Dendritic cell treated with granulocyte-macrophage colony-stimulating factor and Interleukin-4, amounts not matched to agents 40 ng/mL and 50 ng/mL, for 4 days (primary cell): ENCODE measurements around the gene C18orf54.
"Not testable (repeated sequence)": the region's sequence is repeated elsewhere in the genome, so short reads cannot be mapped to it uniquely, and the experiment has no call there.

ENCODE experiments used
- H3K27ac Mint-ChIP-seq: one replicate; pipeline ENCODE4 v1.8.0; 2022; ENCODE audit warnings: mild to moderate bottlenecking, mixed read lengths
- H3K27me3 Mint-ChIP-seq: one replicate; pipeline ENCODE4 v1.8.0; 2022; ENCODE audit warnings: mild to moderate bottlenecking, mixed read lengths
- H3K36me3 Mint-ChIP-seq: one replicate; pipeline ENCODE4 v1.8.0; 2022; ENCODE audit warnings: low read depth, mixed read lengths
- H3K4me1 Mint-ChIP-seq: one replicate; pipeline ENCODE4 v1.8.0; 2022; ENCODE audit warnings: low read depth, mixed read lengths
- H3K4me3 Mint-ChIP-seq: one replicate; pipeline ENCODE4 v1.8.0; 2022; ENCODE audit warnings: mild to moderate bottlenecking, moderate library complexity, mixed read lengths
- H3K9me3 Mint-ChIP-seq: one replicate; pipeline ENCODE4 v1.8.0; 2022; ENCODE audit warnings: mixed read lengths
- intact Hi-C: fragments of 100-400 bp; cut with micrococcal nuclease; formaldehyde crosslinking; loops from one replicate; pipeline ENCODE4 v1.15.0; 2022

C18orf54 gene

DNA sequence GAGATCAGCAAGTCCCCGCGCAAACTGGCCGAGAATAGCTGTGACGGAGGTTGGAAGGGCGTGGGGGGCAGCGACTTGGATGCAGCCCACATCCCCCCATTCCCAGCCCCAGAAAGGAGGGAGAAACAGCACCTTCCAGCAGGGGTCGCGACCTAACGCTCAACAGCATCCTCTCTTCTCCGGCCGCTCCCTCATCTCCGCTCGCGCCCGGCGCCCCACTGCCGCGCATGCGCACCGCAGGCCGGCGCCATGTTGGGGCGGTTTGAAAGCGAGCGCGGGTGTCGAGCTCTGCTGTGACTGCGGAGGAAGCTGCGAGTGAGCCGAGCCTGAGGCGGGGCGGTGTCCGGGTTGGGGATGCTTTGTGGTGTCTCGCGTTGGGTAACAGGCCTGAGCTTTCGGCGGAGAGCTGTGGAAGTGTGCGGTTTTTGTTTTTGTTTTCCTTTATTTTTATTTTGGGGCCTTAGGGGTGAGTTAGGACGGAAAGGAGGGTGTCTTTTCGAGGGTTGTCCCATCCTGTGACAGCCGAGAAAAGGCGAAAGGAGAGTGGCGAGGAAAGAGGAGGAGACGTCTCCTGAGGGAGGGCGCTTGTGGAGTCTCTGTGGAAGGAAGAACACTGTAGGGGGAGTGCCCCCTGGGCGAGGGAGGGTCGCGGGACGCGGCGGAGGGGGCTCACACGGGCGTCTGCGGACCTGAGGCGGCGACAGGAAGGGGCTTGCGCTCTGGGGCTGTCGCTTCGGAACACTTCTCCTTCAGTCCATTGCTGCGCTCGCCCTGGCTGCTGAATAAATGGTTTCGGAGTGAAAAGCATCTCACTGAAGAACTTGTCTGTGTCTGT, at the start of gene C18orf54, which contains the start of gene STARD6:
C18orf54 (plus strand) TSS at position 247 of the 835 bp plus-strand sequence. CDS start 2,667 bp downstream, outside the sequence.
STARD6 (minus strand) TSS at position 199 of the 835 bp plus-strand sequence. CDS start 3,285 bp downstream, outside the sequence.
- H3K27me3 Mint-ChIP-seq: peaks cover 6% of the 10 kb centered on the region
- H3K9me3 Mint-ChIP-seq: no peaks in the 10 kb centered on the region
- peak within 1 kb of the TSS; percentile 88 for H3K27ac Mint-ChIP-seq
- peaks cover 9% of the 10 kb centered on the region for H3K36me3 Mint-ChIP-seq
- H3K4me3 Mint-ChIP-seq: peak within 1 kb of the TSS; percentile 99
- intact Hi-C loops: loop anchor here (1.0 to 5.0 kb wide), 2 partner anchors 91 to 134 kb away; partner anchors contain the start of genes MBD2 and POLI
- H3K4me1 Mint-ChIP-seq: peaks cover 16% of the 10 kb centered on the region

- H3K9me3 Mint-ChIP-seq, H3K27ac Mint-ChIP-seq, H3K27me3 Mint-ChIP-seq, H3K4me3 Mint-ChIP-seq, H3K36me3 Mint-ChIP-seq, intact Hi-C loops, H3K4me1 Mint-ChIP-seq: not testable (repeated sequence)
Observed at GRCh38 chr18:54309564-54309963, 48.1 kb upstream of the C18orf54 start.

- no peak overlapping the region for H3K4me3 Mint-ChIP-seq
- peaks cover 2% of the 10 kb centered on the region for H3K27me3 Mint-ChIP-seq
- H3K27ac Mint-ChIP-seq: no peak overlapping the region
- H3K36me3 Mint-ChIP-seq: no peaks in the 10 kb centered on the region
- no peaks in the 10 kb centered on the region for H3K9me3 Mint-ChIP-seq
- H3K4me1 Mint-ChIP-seq: no peaks in the 10 kb centered on the region
- intact Hi-C loops: loop anchor here (10.0 kb wide), 1 partner anchor 841 kb away; no protein-coding TSS in a partner anchor
Observed at GRCh38 chr18:54316071-54316820, 41.5 kb upstream of the C18orf54 start.

DNA sequence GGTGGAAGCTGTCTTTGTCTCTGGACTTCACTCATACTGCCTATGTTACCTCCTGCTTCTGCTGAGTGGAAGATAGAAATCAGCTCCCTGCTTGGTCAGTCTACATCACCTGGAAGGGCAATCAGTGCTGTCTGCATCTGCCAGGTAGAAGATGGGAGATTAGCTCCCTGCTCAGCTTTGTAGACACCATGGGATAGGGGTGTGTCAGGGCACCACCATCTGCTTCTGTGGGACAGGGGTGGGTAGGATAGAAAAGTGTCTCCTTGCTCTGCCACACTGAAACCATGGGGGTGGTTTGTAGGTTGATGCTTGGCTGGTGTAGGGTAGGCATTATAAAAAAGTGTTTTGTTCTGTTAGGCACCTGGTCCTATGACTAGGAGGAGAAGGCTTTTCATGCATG, 34.1 kb upstream of the C18orf54 start:
- Mint-ChIP-seq H3K4me1 (no peaks in the 10 kb centered on the region), H3K27ac (no peak overlapping the region), H3K36me3 (no peaks in the 10 kb centered on the region), H3K9me3 (no peaks in the 10 kb centered on the region), H3K27me3 (no peaks in the 10 kb centered on the region), H3K4me3 (no peak overlapping the region)
- intact Hi-C loops: no loop called here

- Mint-ChIP-seq H3K27me3 (no peaks in the 10 kb centered on the region), H3K4me1 (no peaks in the 10 kb centered on the region), H3K4me3 (no peak overlapping the region), H3K27ac (no peak overlapping the region), H3K36me3 (no peaks in the 10 kb centered on the region), H3K9me3 (no peaks in the 10 kb centered on the region)
- intact Hi-C loops: no loop called here
Observed at GRCh38 chr18:54323970-54324369, 33.7 kb upstream of the C18orf54 start.

DNA sequence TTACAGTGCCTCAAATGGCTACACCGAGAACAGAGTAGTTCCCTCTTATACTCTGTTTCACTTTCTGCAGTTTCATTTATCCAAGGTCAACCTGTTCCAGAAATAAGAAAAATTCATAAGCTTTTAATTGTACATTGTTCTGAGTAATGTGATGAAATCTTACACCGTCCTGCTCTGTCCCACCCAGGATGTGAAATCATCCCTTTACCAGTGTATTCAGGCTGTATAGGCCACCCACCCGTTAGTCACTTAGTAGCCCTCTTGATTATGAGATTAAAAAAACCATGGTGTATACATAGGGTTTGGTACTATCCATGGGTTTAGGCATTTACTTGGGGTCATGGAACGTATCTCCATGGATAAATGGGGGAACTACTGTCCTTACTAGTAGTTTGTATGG, 29.9 kb upstream of the C18orf54 start:
- H3K4me3 Mint-ChIP-seq: no peak overlapping the region
- no peaks in the 10 kb centered on the region for H3K9me3 Mint-ChIP-seq
- no peak overlapping the region for H3K27ac Mint-ChIP-seq
- no peaks in the 10 kb centered on the region for H3K4me1 Mint-ChIP-seq
- H3K36me3 Mint-ChIP-seq: no peaks in the 10 kb centered on the region
- H3K27me3 Mint-ChIP-seq: no peaks in the 10 kb centered on the region
- intact Hi-C loops: no loop called here

GRCh38 chr18:54329787-54330186, 27.9 kb upstream of the C18orf54 start:
- Mint-ChIP-seq H3K9me3 (no peaks in the 10 kb centered on the region), H3K4me1 (no peaks in the 10 kb centered on the region), H3K27ac (no peak overlapping the region), H3K36me3 (no peaks in the 10 kb centered on the region), H3K27me3 (no peaks in the 10 kb centered on the region), H3K4me3 (no peak overlapping the region)
- intact Hi-C loops: no loop called here

DNA sequence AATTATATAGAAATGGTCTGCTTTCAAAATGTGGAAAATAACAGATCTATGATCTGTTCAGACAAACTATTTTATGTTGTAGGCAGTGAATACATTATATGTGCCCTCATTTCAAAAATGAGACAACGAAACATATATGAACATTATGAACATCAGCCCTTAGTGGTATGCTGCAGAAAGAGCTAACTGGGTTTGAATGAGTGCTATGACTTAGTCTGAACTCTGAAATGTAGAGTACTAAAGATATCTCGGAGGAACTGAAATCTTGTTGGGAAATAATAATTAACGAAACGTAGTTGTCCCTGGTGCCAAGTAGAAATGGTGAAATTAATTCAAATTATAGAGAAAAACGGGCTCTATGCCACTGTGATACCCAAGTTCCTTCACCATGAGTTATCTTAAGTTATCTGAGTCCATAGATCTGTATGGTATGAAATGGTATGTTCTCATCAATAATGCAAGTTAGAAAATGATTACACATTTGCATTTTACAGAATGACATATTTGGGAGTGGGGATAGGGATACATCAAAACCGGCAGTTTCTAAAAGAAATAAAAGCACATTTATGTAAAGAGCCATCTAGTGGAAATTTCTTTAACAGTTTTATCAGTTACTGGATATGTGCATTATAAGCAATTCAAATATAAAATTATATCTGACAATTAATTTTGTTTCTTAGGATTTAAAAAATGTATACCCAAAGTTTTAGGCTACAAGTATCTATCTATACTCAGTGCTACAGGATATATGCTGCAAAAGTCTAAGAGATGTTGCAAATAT, 26.7 kb upstream of the C18orf54 start:
- Mint-ChIP-seq H3K36me3 (no peaks in the 10 kb centered on the region), H3K9me3 (no peaks in the 10 kb centered on the region), H3K4me1 (no peaks in the 10 kb centered on the region), H3K4me3 (no peak overlapping the region), H3K27ac (no peak overlapping the region), H3K27me3 (no peaks in the 10 kb centered on the region)
- intact Hi-C loops: no loop called here

DNA sequence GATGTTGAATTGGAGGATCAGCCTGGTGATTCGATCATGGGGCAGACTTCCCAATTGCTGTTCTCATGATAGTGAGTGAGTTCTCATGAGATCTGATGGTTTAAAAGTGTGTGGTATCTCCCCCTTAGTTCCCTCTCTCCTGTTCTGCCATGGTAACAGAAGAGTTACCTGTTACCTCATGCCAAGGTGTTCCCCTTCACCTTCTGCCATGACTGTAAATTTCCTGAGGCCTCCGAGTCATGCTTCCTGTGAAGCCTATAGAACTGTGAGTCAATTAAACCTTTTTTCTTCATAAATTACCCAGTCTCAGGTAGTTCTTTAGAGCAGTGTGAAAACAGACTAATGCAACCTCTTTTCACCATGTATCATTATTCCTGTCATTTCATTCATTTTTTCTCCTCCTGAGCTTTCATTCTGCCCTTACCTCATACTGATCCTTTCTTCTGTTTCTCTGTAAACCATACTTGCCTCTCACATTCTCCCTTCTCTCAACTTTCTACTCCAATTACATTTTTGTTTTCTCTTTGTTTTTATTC, 22.0 kb upstream of the C18orf54 start:
- Mint-ChIP-seq H3K4me1 (no peaks in the 10 kb centered on the region), H3K36me3 (no peaks in the 10 kb centered on the region), H3K9me3 (no peaks in the 10 kb centered on the region), H3K27ac (no peak overlapping the region), H3K27me3 (no peaks in the 10 kb centered on the region), H3K4me3 (no peak overlapping the region)
- intact Hi-C loops: no loop called here

DNA sequence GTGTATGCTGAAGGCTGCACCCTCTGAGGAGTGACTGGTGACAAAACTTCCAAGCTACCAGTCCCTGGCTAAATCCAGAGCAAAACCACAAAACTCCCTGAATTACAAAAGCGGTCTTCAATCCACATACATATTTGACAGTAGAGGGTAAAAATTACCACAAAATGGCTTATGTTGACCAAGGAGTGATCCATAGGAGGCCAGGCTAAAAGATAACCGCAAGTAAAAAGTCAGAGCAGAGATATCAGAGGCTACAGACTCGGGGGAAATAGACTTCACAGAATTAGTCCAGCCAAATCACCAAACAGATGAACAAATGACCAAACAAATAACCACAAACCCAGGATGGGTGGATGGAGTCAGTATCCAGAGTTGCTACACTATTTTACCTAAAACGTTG, 19.5 kb upstream of the C18orf54 start:
- Mint-ChIP-seq H3K27me3 (no peaks in the 10 kb centered on the region), H3K9me3 (no peaks in the 10 kb centered on the region), H3K4me1 (no peaks in the 10 kb centered on the region), H3K27ac (no peak overlapping the region), H3K36me3 (no peaks in the 10 kb centered on the region), H3K4me3 (no peak overlapping the region)
- intact Hi-C loops: no loop called here

DNA sequence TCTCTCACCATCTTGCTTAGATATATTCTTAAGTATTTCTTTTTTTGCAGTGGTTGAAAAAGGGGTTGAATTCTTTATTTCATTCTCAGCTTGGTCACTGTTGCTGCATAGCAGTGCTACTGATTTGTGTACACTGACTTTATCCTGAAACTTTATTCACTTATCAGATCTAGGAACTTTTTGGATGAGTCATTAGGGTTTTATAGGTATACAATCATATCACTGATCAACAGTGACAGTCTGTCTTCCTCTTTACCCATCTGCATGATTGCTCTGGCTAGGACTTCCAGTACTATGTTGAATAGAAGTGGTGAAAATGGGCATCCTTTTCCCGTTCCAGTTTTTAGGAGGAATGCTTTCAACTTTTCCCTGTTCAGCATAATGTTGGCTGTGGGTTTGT, 6.5 kb upstream of the C18orf54 start:
- no peak overlapping the region for H3K4me3 Mint-ChIP-seq
- H3K4me1 Mint-ChIP-seq: no peaks in the 10 kb centered on the region
- intact Hi-C loops: no loop called here

DNA sequence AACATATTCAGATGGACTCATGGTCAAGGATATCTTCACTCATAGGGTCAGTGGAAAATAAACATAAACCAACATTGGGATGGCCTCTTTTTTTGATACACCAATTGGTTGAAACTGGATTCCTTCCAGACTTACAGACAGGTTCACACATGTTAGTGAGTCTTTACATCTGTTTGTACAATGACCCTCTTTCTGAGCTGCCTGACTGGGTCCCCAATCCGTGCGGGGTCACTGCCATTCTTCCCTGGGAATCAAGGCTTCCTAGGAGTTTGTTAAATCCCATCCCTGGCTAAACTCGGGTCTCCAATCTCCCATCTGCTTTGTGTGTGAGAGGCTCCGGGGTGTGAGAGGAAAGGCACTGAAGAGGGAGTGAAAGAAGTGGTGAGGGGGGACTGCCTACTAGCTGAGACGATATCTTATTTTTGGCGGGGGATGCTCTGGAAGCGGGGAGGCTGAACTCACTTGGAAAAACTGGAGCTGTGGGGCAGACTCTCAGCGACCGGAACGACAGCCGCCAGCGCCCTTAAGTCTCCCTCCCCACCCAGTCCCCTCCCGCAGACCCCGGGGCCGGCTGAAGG, 535 bp upstream of the C18orf54 start:
- H3K9me3 Mint-ChIP-seq: no peaks in the 10 kb centered on the region
- intact Hi-C loops: loop anchor here (5.0 kb wide), 1 partner anchor 90 kb away; the partner anchor contains the start of gene POLI
- H3K27ac Mint-ChIP-seq: peak overlapping the region; percentile 88
- peaks cover 9% of the 10 kb centered on the region for H3K36me3 Mint-ChIP-seq
- H3K4me3 Mint-ChIP-seq: peak overlapping the region; percentile 99
- peaks cover 7% of the 10 kb centered on the region for H3K27me3 Mint-ChIP-seq
- H3K4me1 Mint-ChIP-seq: peaks cover 16% of the 10 kb centered on the region

More for the DNA sequence above, 6.5 kb upstream of the C18orf54 start:
- Mint-ChIP-seq H3K36me3 (no peaks in the 10 kb centered on the region), H3K27ac (no peak overlapping the region), H3K27me3 (peaks cover 19% of the 10 kb centered on the region), H3K9me3 (no peaks in the 10 kb centered on the region)

GRCh38 chr18:54358495-54359040, 862 bp downstream of the C18orf54 start:
- H3K27ac Mint-ChIP-seq: peak overlapping the region; percentile 88
- H3K4me1 Mint-ChIP-seq: peaks cover 16% of the 10 kb centered on the region
- H3K36me3 Mint-ChIP-seq: peaks cover 9% of the 10 kb centered on the region
- peak overlapping the region; percentile 99 for H3K4me3 Mint-ChIP-seq
- no peaks in the 10 kb centered on the region for H3K9me3 Mint-ChIP-seq
- peaks cover 6% of the 10 kb centered on the region for H3K27me3 Mint-ChIP-seq
- intact Hi-C loops: loop anchor here (1.0 to 5.0 kb wide), 2 partner anchors 91 to 134 kb away; partner anchors contain the start of genes MBD2 and POLI
